ENCODE results near the gene ACAA1.

The ACAA1 gene

GRCh38 chr3:38105525-38105924 lies 31.4 kb downstream of the ACAA1 start:
- Histone ChIP-seq H3K9ac (ENCODE audit: low read length) (no peak overlapping the region), H3K27me3 (ENCODE audit: control insufficient read depth in 1 of 2, insufficient read depth in 2 of 2, low read length in 2 of 2) (no peaks in the 10 kb centered on the region), H3K9me3 (ENCODE audit: low read length) (peaks cover 4% of the 10 kb centered on the region), H3K27ac (ENCODE audit: low read depth, low read length) (no peak overlapping the region), H3K4me1 (ENCODE audit: insufficient read depth, low read length) (no peaks in the 10 kb centered on the region), H3K36me3 (ENCODE audit: insufficient read depth, low read length) (no peaks in the 10 kb centered on the region), H3K4me3 (ENCODE audit: low read depth in 1 of 2, low read length in 2 of 2) (no peak overlapping the region)

GRCh38 chr3:38102444-38102814 lies 34.5 kb downstream of the ACAA1 start:
- H3K27me3 ChIP-seq (ENCODE audit: control insufficient read depth in 1 of 2, insufficient read depth in 2 of 2, low read length in 2 of 2) = no peaks in the 10 kb centered on the region
- peaks cover 4% of the 10 kb centered on the region for H3K9me3 ChIP-seq (ENCODE audit: low read length)
- H3K9ac ChIP-seq (ENCODE audit: low read length) = no peak overlapping the region
- H3K4me3 ChIP-seq (ENCODE audit: low read depth in 1 of 2, low read length in 2 of 2) = no peak overlapping the region
- no peaks in the 10 kb centered on the region for H3K4me1 ChIP-seq (ENCODE audit: insufficient read depth, low read length)
- H3K36me3 ChIP-seq (ENCODE audit: insufficient read depth, low read length) = no peaks in the 10 kb centered on the region
- H3K27ac ChIP-seq (ENCODE audit: low read depth, low read length) = no peak overlapping the region

- H3K9ac ChIP-seq (ENCODE audit: low read length) = no peak overlapping the region
- no peaks in the 10 kb centered on the region for H3K4me1 ChIP-seq (ENCODE audit: insufficient read depth, low read length)
- H3K9me3 ChIP-seq (ENCODE audit: low read length) = peaks cover 4% of the 10 kb centered on the region
- no peaks in the 10 kb centered on the region for H3K27me3 ChIP-seq (ENCODE audit: control insufficient read depth in 1 of 2, insufficient read depth in 2 of 2, low read length in 2 of 2)
- no peak overlapping the region for H3K4me3 ChIP-seq (ENCODE audit: low read depth in 1 of 2, low read length in 2 of 2)
- H3K36me3 ChIP-seq (ENCODE audit: insufficient read depth, low read length) = no peaks in the 10 kb centered on the region
- no peak overlapping the region for H3K27ac ChIP-seq (ENCODE audit: low read depth, low read length)
These were observed 35.0 kb downstream of the ACAA1 start for GRCh38 chr3:38101811-38102443.

- no peak overlapping the region for H3K27ac ChIP-seq (ENCODE audit: low read depth, low read length)
- no peaks in the 10 kb centered on the region for H3K4me1 ChIP-seq (ENCODE audit: insufficient read depth, low read length)
- no peaks in the 10 kb centered on the region for H3K36me3 ChIP-seq (ENCODE audit: insufficient read depth, low read length)
- H3K4me3 ChIP-seq (ENCODE audit: low read depth in 1 of 2, low read length in 2 of 2) = no peak overlapping the region
- H3K9ac ChIP-seq (ENCODE audit: low read length) = no peak overlapping the region
- H3K9me3 ChIP-seq (ENCODE audit: low read length) = no peaks in the 10 kb centered on the region
- H3K27me3 ChIP-seq (ENCODE audit: control insufficient read depth in 1 of 2, insufficient read depth in 2 of 2, low read length in 2 of 2) = no peaks in the 10 kb centered on the region
These were observed 36.4 kb downstream of the ACAA1 start for GRCh38 chr3:38100498-38100897.

- Histone ChIP-seq H3K9me3 (ENCODE audit: low read length) (no peaks in the 10 kb centered on the region), H3K27ac (ENCODE audit: low read depth, low read length) (no peak overlapping the region), H3K4me3 (ENCODE audit: low read depth in 1 of 2, low read length in 2 of 2) (no peak overlapping the region), H3K9ac (ENCODE audit: low read length) (no peak overlapping the region), H3K4me1 (ENCODE audit: insufficient read depth, low read length) (no peaks in the 10 kb centered on the region), H3K36me3 (ENCODE audit: insufficient read depth, low read length) (no peaks in the 10 kb centered on the region), H3K27me3 (ENCODE audit: control insufficient read depth in 1 of 2, insufficient read depth in 2 of 2, low read length in 2 of 2) (no peaks in the 10 kb centered on the region)
These were observed 37.4 kb downstream of the ACAA1 start for GRCh38 chr3:38099518-38099917.

GRCh38 chr3:38098376-38098723 lies 38.6 kb downstream of the ACAA1 start:
- Histone ChIP-seq H3K9me3 (ENCODE audit: low read length) (no peaks in the 10 kb centered on the region), H3K27me3 (ENCODE audit: control insufficient read depth in 1 of 2, insufficient read depth in 2 of 2, low read length in 2 of 2) (no peaks in the 10 kb centered on the region), H3K36me3 (ENCODE audit: insufficient read depth, low read length) (no peaks in the 10 kb centered on the region), H3K4me1 (ENCODE audit: insufficient read depth, low read length) (no peaks in the 10 kb centered on the region), H3K4me3 (ENCODE audit: low read depth in 1 of 2, low read length in 2 of 2) (no peak overlapping the region), H3K9ac (ENCODE audit: low read length) (no peak overlapping the region), H3K27ac (ENCODE audit: low read depth, low read length) (no peak overlapping the region)

GRCh38 chr3:38097446-38098375 lies 39.2 kb downstream of the ACAA1 start:
- no peak overlapping the region for H3K4me3 ChIP-seq (ENCODE audit: low read depth in 1 of 2, low read length in 2 of 2)
- no peaks in the 10 kb centered on the region for H3K27me3 ChIP-seq (ENCODE audit: control insufficient read depth in 1 of 2, insufficient read depth in 2 of 2, low read length in 2 of 2)
- H3K9me3 ChIP-seq (ENCODE audit: low read length) = no peaks in the 10 kb centered on the region
- H3K9ac ChIP-seq (ENCODE audit: low read length) = no peak overlapping the region
- no peaks in the 10 kb centered on the region for H3K36me3 ChIP-seq (ENCODE audit: insufficient read depth, low read length)
- no peak overlapping the region for H3K27ac ChIP-seq (ENCODE audit: low read depth, low read length)
- H3K4me1 ChIP-seq (ENCODE audit: insufficient read depth, low read length) = no peaks in the 10 kb centered on the region

- H3K27me3 ChIP-seq (ENCODE audit: control insufficient read depth in 1 of 2, insufficient read depth in 2 of 2, low read length in 2 of 2) = no peaks in the 10 kb centered on the region
- no peaks in the 10 kb centered on the region for H3K4me1 ChIP-seq (ENCODE audit: insufficient read depth, low read length)
- no peak overlapping the region for H3K27ac ChIP-seq (ENCODE audit: low read depth, low read length)
- no peak overlapping the region for H3K9ac ChIP-seq (ENCODE audit: low read length)
- H3K9me3 ChIP-seq (ENCODE audit: low read length) = no peaks in the 10 kb centered on the region
- no peak overlapping the region for H3K4me3 ChIP-seq (ENCODE audit: low read depth in 1 of 2, low read length in 2 of 2)
- H3K36me3 ChIP-seq (ENCODE audit: insufficient read depth, low read length) = no peaks in the 10 kb centered on the region
These were observed 41.1 kb downstream of the ACAA1 start for GRCh38 chr3:38095669-38096483.

- H3K27me3 ChIP-seq (ENCODE audit: control insufficient read depth in 1 of 2, insufficient read depth in 2 of 2, low read length in 2 of 2) = no peaks in the 10 kb centered on the region
- H3K9me3 ChIP-seq (ENCODE audit: low read length) = no peaks in the 10 kb centered on the region
- no peaks in the 10 kb centered on the region for H3K4me1 ChIP-seq (ENCODE audit: insufficient read depth, low read length)
- H3K36me3 ChIP-seq (ENCODE audit: insufficient read depth, low read length) = no peaks in the 10 kb centered on the region
- no peak overlapping the region for H3K27ac ChIP-seq (ENCODE audit: low read depth, low read length)
- no peak overlapping the region for H3K4me3 ChIP-seq (ENCODE audit: low read depth in 1 of 2, low read length in 2 of 2)
- H3K9ac ChIP-seq (ENCODE audit: low read length) = no peak overlapping the region
These were observed 41.9 kb downstream of the ACAA1 start for GRCh38 chr3:38094999-38095398.

GRCh38 chr3:38090453-38090852 lies 46.5 kb downstream of the ACAA1 start:
- no peak overlapping the region for H3K27ac ChIP-seq (ENCODE audit: low read depth, low read length)
- H3K9ac ChIP-seq (ENCODE audit: low read length) = no peak overlapping the region
- H3K36me3 ChIP-seq (ENCODE audit: insufficient read depth, low read length) = no peaks in the 10 kb centered on the region
- no peaks in the 10 kb centered on the region for H3K9me3 ChIP-seq (ENCODE audit: low read length)
- H3K27me3 ChIP-seq (ENCODE audit: control insufficient read depth in 1 of 2, insufficient read depth in 2 of 2, low read length in 2 of 2) = no peaks in the 10 kb centered on the region
- H3K4me1 ChIP-seq (ENCODE audit: insufficient read depth, low read length) = no peaks in the 10 kb centered on the region
- H3K4me3 ChIP-seq (ENCODE audit: low read depth in 1 of 2, low read length in 2 of 2) = no peak overlapping the region

- Histone ChIP-seq H3K9me3 (ENCODE audit: low read length) (no peaks in the 10 kb centered on the region), H3K36me3 (ENCODE audit: insufficient read depth, low read length) (no peaks in the 10 kb centered on the region), H3K4me3 (ENCODE audit: low read depth in 1 of 2, low read length in 2 of 2) (no peak overlapping the region)
These were observed 47.8 kb downstream of the ACAA1 start for GRCh38 chr3:38089163-38089562.

More at GRCh38 chr3:38089163-38089562, 47.8 kb downstream of the ACAA1 start:
- Histone ChIP-seq H3K27me3 (ENCODE audit: control insufficient read depth in 1 of 2, insufficient read depth in 2 of 2, low read length in 2 of 2) (no peaks in the 10 kb centered on the region), H3K27ac (ENCODE audit: low read depth, low read length) (no peak overlapping the region), H3K4me1 (ENCODE audit: insufficient read depth, low read length) (no peaks in the 10 kb centered on the region), H3K9ac (ENCODE audit: low read length) (no peak overlapping the region)

Data from muscle layer of colon (tissue), 2 donors.